Measurements from ENCODE around the gene TMPRSS7. TPM values are rescaled to one million over a fixed set of nuclear protein-coding genes. Genes with fewer than 3 reads are reported as not detected.

TMPRSS7 gene
- total RNA-seq, 1 experiment from 2014 or later, result not detected

DNA sequence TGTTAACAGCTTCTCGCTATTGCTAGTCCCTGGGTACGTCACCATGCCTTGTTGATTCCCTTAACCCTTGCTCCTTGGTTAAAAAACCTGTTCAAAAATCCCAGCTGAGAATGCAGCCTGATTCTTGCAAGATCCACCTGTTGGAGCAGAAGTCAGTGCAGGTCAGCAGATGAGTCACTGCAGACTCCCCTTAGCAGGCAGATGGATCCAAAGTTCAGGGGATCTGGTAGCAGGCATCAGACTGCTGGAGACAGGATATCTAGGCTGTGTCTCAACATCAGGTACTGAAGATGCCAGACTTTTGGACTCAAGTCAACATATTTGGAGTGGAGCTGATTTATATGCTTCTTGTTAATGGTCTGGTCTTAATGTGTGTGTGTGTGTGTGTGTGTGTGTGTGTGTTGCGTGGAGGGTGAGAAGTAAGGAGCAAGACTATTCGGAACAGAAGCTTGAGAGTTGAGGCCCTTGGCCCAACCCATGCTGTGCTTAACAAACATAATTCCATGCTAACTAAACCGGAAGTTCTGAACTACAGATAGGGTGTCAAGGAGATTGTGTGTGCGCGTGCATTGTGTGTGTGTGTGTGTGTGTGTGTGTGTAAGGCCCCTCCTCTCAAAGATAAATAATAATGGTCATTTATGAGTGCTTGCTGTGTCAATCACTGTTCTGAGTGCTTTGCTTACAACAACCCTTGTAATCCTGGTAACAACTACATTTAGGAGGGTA lies 50.6 kb downstream of the TMPRSS7 start:
- intact Hi-C loops (cut with micrococcal nuclease; ENCODE audit: unreplicated experiment), result no loop called here
- no TSS peak for BruUV-seq (replicated peaks)

DNA sequence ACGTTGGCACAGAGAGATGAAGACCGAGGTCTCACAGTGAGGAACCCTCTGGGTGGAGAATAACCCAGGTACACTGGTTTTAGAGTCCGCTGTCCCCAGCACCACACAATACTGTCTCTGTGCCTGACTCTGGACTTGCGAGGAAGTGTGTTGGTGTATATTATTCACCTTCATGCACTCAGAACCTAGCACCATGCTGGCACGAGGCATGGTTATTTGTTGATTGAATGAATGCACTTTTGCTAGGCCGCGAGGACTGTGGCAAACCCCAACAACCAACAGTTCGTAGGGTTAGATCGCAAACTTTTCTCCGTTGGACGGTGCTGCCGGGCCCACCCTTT lies 51.2 kb downstream of the TMPRSS7 start:
- in situ Hi-C loops (cut with HindIII; ENCODE audit: low pct_unique_long_range_greater_than_20kb, low sequenced_read_pairs), result no loop called here
- intact Hi-C loops (cut with micrococcal nuclease; ENCODE audit: unreplicated experiment), result no loop called here
- Histone ChIP-seq H3K9me3 (ENCODE audit: control insufficient read depth, insufficient read depth, low read depth, low read length) (no peaks in the 10 kb centered on the region), H3K36me3 (ENCODE audit: control insufficient read depth, insufficient read depth, low read length) (no peaks in the 10 kb centered on the region), H3K4me1 (ENCODE audit: control insufficient read depth, insufficient read depth, low read length) (peaks cover 30% of the 10 kb centered on the region), H3K4me3 (ENCODE audit: low read depth in 2 of 2, low read length in 2 of 2) (peak overlapping the region; percentile 73 to 77), H3K27ac (ENCODE audit: low read length) (peak overlapping the region; percentile 88), H3K27me3 (ENCODE audit: control insufficient read depth, insufficient read depth, low read length) (no peaks in the 10 kb centered on the region)
- POLR2A ChIA-PET, result no interaction called here
- BruUV-seq (replicated peaks), result no TSS peak
- TF ChIP-seq SIN3A (IDR thresholded peaks at IDR 0.05; ENCODE audit: borderline replicate concordance, insufficient read depth, low read depth, low read length) (no peak), CTCF (IDR thresholded peaks at IDR 0.05) (no peak), POLR2AphosphoS5 (IDR thresholded peaks at IDR 0.05; ENCODE audit: low read depth, low read length) (no peak), TCF7L2 (IDR thresholded peaks at IDR 0.05; ENCODE audit: low read depth, low read length) (no peak)
- TF ChIP-seq, protein P1, sequence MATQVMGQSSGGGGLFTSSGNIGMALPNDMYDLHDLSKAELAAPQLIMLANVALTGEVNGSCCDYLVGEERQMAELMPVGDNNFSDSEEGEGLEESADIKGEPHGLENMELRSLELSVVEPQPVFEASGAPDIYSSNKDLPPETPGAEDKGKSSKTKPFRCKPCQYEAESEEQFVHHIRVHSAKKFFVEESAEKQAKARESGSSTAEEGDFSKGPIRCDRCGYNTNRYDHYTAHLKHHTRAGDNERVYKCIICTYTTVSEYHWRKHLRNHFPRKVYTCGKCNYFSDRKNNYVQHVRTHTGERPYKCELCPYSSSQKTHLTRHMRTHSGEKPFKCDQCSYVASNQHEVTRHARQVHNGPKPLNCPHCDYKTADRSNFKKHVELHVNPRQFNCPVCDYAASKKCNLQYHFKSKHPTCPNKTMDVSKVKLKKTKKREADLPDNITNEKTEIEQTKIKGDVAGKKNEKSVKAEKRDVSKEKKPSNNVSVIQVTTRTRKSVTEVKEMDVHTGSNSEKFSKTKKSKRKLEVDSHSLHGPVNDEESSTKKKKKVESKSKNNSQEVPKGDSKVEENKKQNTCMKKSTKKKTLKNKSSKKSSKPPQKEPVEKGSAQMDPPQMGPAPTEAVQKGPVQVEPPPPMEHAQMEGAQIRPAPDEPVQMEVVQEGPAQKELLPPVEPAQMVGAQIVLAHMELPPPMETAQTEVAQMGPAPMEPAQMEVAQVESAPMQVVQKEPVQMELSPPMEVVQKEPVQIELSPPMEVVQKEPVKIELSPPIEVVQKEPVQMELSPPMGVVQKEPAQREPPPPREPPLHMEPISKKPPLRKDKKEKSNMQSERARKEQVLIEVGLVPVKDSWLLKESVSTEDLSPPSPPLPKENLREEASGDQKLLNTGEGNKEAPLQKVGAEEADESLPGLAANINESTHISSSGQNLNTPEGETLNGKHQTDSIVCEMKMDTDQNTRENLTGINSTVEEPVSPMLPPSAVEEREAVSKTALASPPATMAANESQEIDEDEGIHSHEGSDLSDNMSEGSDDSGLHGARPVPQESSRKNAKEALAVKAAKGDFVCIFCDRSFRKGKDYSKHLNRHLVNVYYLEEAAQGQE (IDR thresholded peaks at IDR 0.05; ENCODE audit: insufficient read depth in 1 of 2, low read depth in 2 of 2, low read length in 1 of 2), result no peak
- CTCF ChIA-PET, result no interaction called here
- peak; percentile 37 for ATAC-seq
- DNase-seq (ENCODE audit: low read depth, low spot score), result no peak

More for the DNA sequence above, 50.6 kb downstream of the TMPRSS7 start:
- TF ChIP-seq CTCF (IDR thresholded peaks at IDR 0.05) (no peak), SIN3A (IDR thresholded peaks at IDR 0.05; ENCODE audit: borderline replicate concordance, insufficient read depth, low read depth, low read length) (no peak), POLR2AphosphoS5 (IDR thresholded peaks at IDR 0.05; ENCODE audit: low read depth, low read length) (no peak), TCF7L2 (IDR thresholded peaks at IDR 0.05; ENCODE audit: low read depth, low read length) (no peak)
- TF ChIP-seq, protein P1 (IDR thresholded peaks at IDR 0.05; ENCODE audit: insufficient read depth in 1 of 2, low read depth in 2 of 2, low read length in 1 of 2), result no peak
- in situ Hi-C loops (cut with HindIII; ENCODE audit: low pct_unique_long_range_greater_than_20kb, low sequenced_read_pairs), result no loop called here
- Histone ChIP-seq H3K27me3 (ENCODE audit: control insufficient read depth, insufficient read depth, low read length) (no peaks in the 10 kb centered on the region), H3K27ac (ENCODE audit: low read length) (no peak overlapping the region; the same call in 1 of the 2 replicates), H3K36me3 (ENCODE audit: control insufficient read depth, insufficient read depth, low read length) (no peaks in the 10 kb centered on the region), H3K9me3 (ENCODE audit: control insufficient read depth, insufficient read depth, low read depth, low read length) (no peaks in the 10 kb centered on the region), H3K4me1 (ENCODE audit: control insufficient read depth, insufficient read depth, low read length) (peaks cover 25% of the 10 kb centered on the region), H3K4me3 (ENCODE audit: low read depth in 2 of 2, low read length in 2 of 2) (peak overlapping the region in 1 of 2 experiments; percentile 77; a peak in 1 of 4 replicates)
- CTCF ChIA-PET, result no interaction called here
- DNase-seq (ENCODE audit: low read depth, low spot score) (no peak), ATAC-seq (no peak)
- POLR2A ChIA-PET, result interaction anchor here (0.5 kb wide), 1 partner anchor 12 kb away, joined by 3 read pairs; no protein-coding TSS in a partner anchor
